GM12864 (cell line): ENCODE results near the gene ZNF646.
A peak's percentile ranks its signal among the peaks of the same experiment; 100 is the strongest.
"Not testable (repeated sequence)": the region's sequence is repeated elsewhere in the genome, so short reads cannot be mapped to it uniquely, and the experiment has no call there.

Experiments
- DNase-seq: peaks from one replicate; pipeline ENCODE4 v3.0.0-alpha.2; 2011; ENCODE audit warnings: low read depth
- H3K4me3 ChIP-seq: 2 replicates; pipeline ENCODE4 v1.5.1; 2011; ENCODE audit warnings: mild to moderate bottlenecking, low read depth, low read length, control low read depth
- TF ChIP-seq, protein P1 (sequence below): IDR thresholded peaks from 2 replicates; pipeline ENCODE4 v1.5.1; 2011; ENCODE audit warnings: low read depth, mild to moderate bottlenecking, moderate library complexity, low read length, control low read depth, inconsistent platforms; ENCODE audit errors: missing control alignments

The ZNF646 gene

DNA sequence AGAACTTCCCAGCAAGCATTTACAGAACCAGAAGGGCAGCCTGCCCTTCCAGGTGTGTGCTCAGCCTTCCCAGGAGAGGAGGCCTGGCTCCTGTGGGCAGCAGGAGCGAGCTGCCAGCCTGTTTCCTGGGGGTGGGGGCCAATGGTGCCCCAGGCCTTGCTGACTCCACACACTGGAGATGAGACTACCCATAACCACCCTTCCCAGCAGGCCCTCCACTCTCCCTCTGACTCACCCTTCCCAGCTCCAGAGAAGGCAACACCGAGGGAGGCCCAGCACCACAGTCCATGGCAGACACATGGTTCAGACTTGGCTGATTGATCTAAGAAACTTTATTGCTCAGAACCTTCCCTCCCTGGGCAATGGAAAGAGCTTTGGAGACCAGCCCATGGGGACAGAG lies 16.3 kb downstream of the ZNF646 start:
- H3K4me3 ChIP-seq = no peak overlapping the region
- TF ChIP-seq, protein P1, sequence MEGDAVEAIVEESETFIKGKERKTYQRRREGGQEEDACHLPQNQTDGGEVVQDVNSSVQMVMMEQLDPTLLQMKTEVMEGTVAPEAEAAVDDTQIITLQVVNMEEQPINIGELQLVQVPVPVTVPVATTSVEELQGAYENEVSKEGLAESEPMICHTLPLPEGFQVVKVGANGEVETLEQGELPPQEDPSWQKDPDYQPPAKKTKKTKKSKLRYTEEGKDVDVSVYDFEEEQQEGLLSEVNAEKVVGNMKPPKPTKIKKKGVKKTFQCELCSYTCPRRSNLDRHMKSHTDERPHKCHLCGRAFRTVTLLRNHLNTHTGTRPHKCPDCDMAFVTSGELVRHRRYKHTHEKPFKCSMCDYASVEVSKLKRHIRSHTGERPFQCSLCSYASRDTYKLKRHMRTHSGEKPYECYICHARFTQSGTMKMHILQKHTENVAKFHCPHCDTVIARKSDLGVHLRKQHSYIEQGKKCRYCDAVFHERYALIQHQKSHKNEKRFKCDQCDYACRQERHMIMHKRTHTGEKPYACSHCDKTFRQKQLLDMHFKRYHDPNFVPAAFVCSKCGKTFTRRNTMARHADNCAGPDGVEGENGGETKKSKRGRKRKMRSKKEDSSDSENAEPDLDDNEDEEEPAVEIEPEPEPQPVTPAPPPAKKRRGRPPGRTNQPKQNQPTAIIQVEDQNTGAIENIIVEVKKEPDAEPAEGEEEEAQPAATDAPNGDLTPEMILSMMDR = no peak
- no peak for DNase-seq

DNA sequence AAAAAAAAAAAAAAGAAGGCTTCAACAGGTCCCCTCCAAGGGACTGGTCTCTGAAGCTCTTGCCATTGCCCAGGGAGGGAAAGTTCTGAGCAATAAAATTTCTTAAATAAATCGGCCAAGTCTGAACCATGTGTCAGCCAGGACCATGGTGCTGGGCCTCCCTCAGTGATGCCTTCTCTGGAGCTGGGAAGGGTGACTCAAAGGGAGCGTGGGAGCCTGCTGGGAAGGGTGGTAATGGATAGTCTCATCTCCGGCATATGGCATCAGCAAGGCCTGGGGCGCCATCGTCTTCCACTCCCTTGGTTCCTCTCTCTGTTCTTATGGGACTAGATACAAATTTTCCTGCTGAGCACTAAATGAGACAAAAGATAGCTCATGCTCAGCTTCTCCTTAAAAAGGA lies 18.1 kb downstream of the ZNF646 start:
- TF ChIP-seq, protein P1 = no peak
- DNase-seq = no peak
- H3K4me3 ChIP-seq = no peak overlapping the region

DNA sequence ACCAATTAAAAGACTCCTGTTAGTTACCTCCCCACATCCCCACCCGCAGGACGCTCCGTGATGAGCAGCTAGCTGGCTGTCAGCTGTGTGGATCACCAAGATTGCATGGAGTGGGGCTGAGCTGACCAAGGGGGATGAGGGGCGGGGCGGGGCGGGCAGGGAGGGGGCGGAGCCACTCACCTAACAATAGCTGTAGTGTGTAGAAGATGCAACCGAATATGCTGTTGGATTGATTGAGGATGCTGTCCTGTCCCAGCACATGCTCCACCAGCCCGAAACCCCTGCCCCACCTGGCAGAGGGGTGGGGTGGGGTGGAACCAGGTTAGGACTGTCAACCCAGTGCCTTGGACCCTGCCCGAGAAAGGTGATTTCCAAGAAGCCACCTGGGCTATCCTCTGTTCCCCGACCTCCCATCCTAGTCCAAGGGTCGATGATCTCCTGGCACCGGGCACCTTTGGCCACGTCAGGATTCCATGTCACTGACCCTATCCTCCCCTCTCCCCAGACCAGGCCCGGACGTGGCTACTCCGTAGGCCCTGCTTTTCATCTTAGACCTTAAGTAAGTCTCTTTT lies 19.0 kb downstream of the ZNF646 start:
- TF ChIP-seq, protein P1 = no peak
- DNase-seq = no peak
- H3K4me3 ChIP-seq = peak overlapping the region; percentile 78

- TF ChIP-seq, protein P1 = no peak
- peak overlapping the region; percentile 78 for H3K4me3 ChIP-seq
- no peak for DNase-seq
Observed at GRCh38 chr16:31094088-31094423, 19.8 kb downstream of the ZNF646 start.

GRCh38 chr16:31094424-31095120 lies 20.4 kb downstream of the ZNF646 start, which contains the start of gene VKORC1:
TSS of gene VKORC1 (minus strand) at chr16:31094797. CDS start at chr16:31094729, 68 bp downstream.
- TF ChIP-seq, protein P1 = no peak
- H3K4me3 ChIP-seq = peak within 1 kb of the TSS; percentile 78

DNA sequence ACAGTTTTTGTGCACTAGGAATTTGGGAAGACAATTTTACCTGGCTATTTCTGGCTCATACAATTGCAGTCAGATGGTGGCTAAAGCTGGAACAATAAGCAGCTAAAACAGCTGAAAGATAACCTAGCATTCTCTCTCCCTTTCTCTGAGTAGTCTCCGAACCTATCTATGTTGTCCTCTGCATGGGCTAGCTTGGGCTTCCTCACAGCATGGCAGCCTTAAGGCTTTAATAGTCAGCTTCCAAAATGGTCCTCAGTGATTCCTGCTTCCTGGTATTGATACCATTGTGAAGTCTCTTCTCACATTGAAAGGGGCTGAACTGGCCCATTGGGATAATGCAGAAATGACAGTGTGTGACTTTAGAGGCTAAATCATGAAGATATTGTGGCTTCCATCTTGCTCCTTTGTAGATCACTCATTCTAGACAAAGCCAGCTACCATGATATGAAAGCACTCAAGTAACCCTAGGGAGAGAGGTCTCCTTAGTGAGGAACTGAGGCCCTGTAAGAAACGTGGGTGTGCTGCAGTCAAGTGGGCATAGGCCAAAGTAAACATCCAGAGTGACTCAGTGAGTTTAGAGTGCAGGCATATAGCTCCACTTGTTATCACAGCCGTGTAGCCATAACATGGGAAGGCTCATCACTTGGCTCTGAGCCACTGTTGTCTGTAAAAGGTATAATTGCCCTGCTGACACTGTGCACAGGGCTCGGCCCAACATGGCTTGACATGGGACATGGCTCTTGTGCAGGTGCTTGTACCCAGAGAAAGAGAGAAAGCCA lies 25.8 kb downstream of the ZNF646 start:
- no peak overlapping the region for H3K4me3 ChIP-seq
- DNase-seq = no peak
- TF ChIP-seq, protein P1 = no peak

More at GRCh38 chr16:31094424-31095120, 20.4 kb downstream of the ZNF646 start, which contains the start of gene VKORC1:
- DNase-seq = peak; percentile 90

DNA sequence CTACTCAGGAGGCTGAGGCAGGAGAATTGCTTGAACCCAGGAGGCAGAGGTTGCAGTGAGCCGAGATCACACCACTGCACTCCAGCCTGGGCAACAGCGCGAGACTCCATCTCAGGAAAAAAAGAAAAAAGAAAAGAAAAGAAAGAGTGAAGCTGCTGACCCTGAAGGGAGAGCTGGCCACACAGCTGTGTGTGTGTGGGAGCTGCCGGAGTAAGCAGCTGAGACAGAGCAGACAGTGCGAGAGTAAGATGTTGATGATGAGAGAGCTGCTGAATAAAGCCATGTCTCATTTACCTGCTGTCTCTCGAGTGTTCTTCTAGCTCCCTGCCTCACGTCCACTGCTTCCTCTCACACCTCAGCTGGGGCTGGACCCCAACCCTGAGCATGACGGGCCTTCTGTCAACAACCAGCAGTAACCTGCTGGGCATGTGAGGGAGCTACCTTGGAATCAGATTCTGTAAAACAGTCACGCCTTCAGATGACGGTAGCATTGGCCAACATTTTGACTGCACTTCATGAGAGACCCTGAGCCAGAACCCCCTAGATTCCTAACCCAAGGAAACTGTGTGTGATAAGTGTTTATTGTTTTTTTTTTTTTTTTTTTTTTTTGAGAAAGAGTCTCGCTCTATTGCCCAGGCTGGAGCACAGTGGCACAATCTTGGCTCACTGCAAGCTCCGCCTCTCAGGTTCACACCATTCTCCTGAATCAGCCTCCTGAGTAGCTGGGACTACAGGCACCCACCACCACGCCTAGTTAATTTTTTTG lies 26.8 kb downstream of the ZNF646 start:
- H3K4me3 ChIP-seq, DNase-seq: not testable (repeated sequence)
